Activated effector memory CD4-positive, alpha-beta T cell treated with anti-CD3 and anti-CD28 coated beads, Interleukin-2, amount 50 U/mL, for 16 hours (primary cell): ENCODE results near the gene SORCS2.

ENCODE experiments used
- DNase-seq: peaks from one replicate; pipeline ENCODE4 v3.0.0-alpha.2; 2020

The SORCS2 gene

GRCh38 chr4:7609316-7609715 is 417.0 kb downstream of the SORCS2 start:
- DNase-seq: no peak

- DNase-seq: no peak
These were observed 417.8 kb downstream of the SORCS2 start for GRCh38 chr4:7610022-7610670.

- DNase-seq: no peak
These were observed 418.5 kb downstream of the SORCS2 start for GRCh38 chr4:7610841-7611240.

- DNase-seq: no peak
These were observed 420.1 kb downstream of the SORCS2 start for GRCh38 chr4:7612311-7612897.

- DNase-seq: no peak
These were observed 422.1 kb downstream of the SORCS2 start for GRCh38 chr4:7614350-7614949.

GRCh38 chr4:7616193-7616592 is 423.9 kb downstream of the SORCS2 start:
- DNase-seq: no peak

- no peak for DNase-seq
These were observed 426.0 kb downstream of the SORCS2 start for GRCh38 chr4:7618361-7618760.

- DNase-seq: no peak
These were observed 427.9 kb downstream of the SORCS2 start for GRCh38 chr4:7620086-7620813.

- no peak for DNase-seq
These were observed 428.5 kb downstream of the SORCS2 start for GRCh38 chr4:7620814-7621176.

- no peak for DNase-seq
These were observed 429.1 kb downstream of the SORCS2 start for GRCh38 chr4:7621252-7622035.

GRCh38 chr4:7622371-7622770 is 430.0 kb downstream of the SORCS2 start:
- DNase-seq: no peak

- no peak for DNase-seq
These were observed 431.1 kb downstream of the SORCS2 start for GRCh38 chr4:7623468-7623867.

- no peak for DNase-seq
These were observed 432.1 kb downstream of the SORCS2 start for GRCh38 chr4:7624396-7624980.

GRCh38 chr4:7625071-7625470 is 432.7 kb downstream of the SORCS2 start:
- DNase-seq: no peak

- DNase-seq: no peak
These were observed 434.2 kb downstream of the SORCS2 start for GRCh38 chr4:7626531-7626930.

- no peak for DNase-seq
These were observed 435.2 kb downstream of the SORCS2 start for GRCh38 chr4:7627251-7628250.

GRCh38 chr4:7628432-7628831 is 436.1 kb downstream of the SORCS2 start:
- DNase-seq: no peak

- no peak for DNase-seq
These were observed 437.3 kb downstream of the SORCS2 start for GRCh38 chr4:7629501-7630254.

- DNase-seq: no peak
These were observed 438.4 kb downstream of the SORCS2 start for GRCh38 chr4:7630568-7631287.
